ENCODE results near the gene GLRX.
"Not testable (repeated sequence)": the region's sequence is repeated elsewhere in the genome, so short reads cannot be mapped to it uniquely, and the experiment has no call there.

GLRX gene

DNA sequence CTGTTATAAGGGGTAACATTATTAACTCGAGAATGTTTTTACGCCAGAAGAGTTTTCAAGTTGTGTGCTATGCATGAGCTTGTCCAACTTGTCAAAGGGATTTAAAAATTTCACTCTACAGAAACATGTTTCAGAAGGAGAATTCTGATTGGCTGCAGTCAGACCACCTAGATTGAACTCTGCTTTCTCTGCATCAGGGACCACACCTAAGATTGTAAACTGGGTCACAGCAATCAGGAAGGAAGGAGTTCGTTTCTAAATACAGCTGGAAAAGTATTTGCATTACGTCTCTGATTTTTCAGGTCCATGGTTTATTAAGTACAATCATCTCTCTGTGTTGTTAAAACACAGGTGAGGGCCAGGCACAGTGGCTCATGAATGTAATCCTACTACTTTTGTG, 5.8 kb downstream of the GLRX start:
- TF ChIP-seq ZFX (IDR thresholded peaks at IDR 0.05; ENCODE audit: borderline replicate concordance) (no peak), CTCF (IDR thresholded peaks at IDR 0.05) (no peak)
- H3K27ac ChIP-seq: no peak overlapping the region

- TF ChIP-seq ZFX (IDR thresholded peaks at IDR 0.05; ENCODE audit: borderline replicate concordance) (no peak), CTCF (IDR thresholded peaks at IDR 0.05) (no peak)
- H3K27ac ChIP-seq: no peak overlapping the region
Observed at GRCh38 chr5:95816341-95816740, 6.2 kb downstream of the GLRX start.

GRCh38 chr5:95815155-95815729, 7.3 kb downstream of the GLRX start:
- no peak overlapping the region for H3K27ac ChIP-seq
- no peak for TF ChIP-seq CTCF (IDR thresholded peaks at IDR 0.05)
- TF ChIP-seq ZFX (IDR thresholded peaks at IDR 0.05; ENCODE audit: borderline replicate concordance): no peak

DNA sequence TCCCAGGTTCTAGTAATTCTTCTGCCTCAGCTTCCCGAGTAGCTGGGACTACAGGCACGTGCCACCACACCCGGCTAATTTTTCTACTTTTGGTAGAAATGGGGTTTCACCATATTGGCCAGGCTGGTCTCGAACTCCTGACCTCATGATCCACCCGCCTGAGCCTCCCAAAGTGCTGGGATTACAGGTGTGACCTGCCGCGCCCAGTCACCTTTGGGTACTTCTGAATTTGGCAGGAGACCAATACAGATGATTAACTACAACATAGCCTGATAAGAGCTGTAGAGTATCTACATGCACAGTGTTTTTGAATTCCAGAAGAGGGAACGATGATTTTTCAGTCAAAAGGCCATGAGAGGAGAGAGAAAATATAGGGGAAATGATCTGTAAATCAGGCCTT, 9.5 kb downstream of the GLRX start:
- H3K27ac ChIP-seq: not testable (repeated sequence)

DNA sequence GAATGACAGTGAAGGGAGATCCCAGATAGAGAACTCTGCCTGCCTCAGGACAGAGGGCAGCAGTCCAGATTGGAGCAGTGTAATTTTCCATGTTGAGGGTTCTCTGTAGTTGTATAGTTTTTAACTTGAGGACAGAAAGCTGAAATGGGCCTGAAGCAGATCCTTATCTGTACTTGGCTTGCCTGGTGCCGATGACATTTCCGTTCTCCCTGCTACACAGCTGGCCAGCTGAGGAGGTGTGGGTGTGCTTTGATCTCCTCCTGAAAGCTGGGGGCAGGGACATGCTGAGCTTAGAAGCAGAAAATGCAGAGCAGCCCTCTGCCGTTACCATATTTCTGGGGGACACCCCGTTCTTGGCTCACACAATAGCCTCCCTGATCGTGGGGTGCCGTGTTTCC, 10.5 kb downstream of the GLRX start:
- no peak overlapping the region for H3K27ac ChIP-seq
- TF ChIP-seq CTCF (IDR thresholded peaks at IDR 0.05): no peak
- no peak for TF ChIP-seq ZFX (IDR thresholded peaks at IDR 0.05; ENCODE audit: borderline replicate concordance)

DNA sequence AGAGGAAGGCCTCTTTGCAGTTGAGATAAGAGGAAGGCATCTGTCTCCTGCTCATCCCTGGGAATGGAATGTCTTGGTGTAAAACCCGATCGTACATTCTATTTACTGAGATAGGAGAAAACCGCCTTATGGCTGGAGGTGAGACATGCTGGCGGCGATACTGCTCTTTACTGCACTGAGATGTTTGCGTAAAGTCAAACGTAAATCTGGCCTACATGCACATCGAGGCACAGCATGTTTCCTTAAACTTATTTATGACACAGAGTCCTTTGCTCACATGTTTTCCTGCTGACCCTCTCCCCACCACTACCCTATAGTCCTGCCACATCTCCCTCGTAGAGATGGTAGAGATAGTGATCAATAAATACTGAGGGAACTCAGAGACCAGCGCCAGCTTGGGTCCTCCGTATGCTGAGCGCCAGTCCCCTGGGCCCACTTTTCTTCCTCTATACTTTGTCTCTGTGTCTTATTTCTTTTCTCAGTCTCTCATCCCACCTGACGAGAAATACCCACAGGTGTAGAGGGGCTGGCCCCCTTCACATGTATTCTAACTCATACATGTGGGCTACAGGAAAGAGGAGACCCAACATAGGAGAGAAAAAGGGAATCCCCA, 11.0 kb downstream of the GLRX start:
- H3K27ac ChIP-seq: not testable (repeated sequence)

DNA sequence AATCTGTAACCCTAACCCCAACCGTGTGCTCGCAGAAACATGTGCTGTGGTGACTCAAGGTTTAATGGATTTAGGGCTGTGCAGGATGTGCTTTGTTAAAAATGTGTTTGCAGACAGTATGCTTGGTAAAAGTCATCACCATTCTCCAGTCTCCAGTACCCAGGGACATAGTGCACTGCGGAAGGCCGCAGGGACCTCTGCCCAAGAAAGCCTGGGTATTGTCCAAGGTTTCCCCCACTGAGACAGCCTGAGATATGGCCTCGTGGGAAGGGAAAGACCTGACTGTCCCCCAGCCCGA, 11.5 kb downstream of the GLRX start:
- not testable (repeated sequence) for H3K27ac ChIP-seq

- TF ChIP-seq CTCF (IDR thresholded peaks at IDR 0.05): no peak
- no peak overlapping the region for H3K27ac ChIP-seq
Observed at GRCh38 chr5:95810305-95811125, 12.0 kb downstream of the GLRX start.

DNA sequence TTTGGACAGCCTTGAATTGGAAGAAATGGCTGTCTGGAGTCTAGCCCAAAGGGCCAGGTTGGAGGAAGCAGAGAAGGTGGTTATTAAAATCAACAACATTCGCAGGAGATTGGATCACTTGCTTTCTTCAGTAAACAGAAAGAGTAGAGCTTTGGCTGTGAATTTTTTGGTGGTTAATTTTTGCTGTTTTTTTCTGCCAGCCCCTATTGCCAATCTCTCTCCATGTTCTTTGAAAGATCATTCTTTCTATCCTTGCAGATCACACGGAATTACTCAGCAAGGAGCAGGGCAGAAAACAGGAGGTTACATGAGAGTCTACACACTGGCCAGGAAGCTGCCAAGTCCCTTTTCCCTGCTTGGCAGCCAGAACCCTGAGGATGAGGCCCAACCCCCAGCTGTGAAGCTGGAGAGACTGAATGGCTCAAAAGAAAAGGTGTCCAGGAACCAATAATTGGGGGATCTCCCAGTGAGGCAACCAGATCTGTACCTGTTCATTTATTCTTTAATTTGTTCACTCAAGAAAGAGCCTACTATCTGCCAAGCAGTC, 13.0 kb downstream of the GLRX start:
- H3K27ac ChIP-seq: no peak overlapping the region
- no peak for TF ChIP-seq CTCF (IDR thresholded peaks at IDR 0.05)
- no peak for TF ChIP-seq ZFX (IDR thresholded peaks at IDR 0.05; ENCODE audit: borderline replicate concordance)

Data from 22Rv1 (cell line).